Stimulated activated CD4-positive, alpha-beta T cell treated with anti-CD3 and anti-CD28 coated beads, Interleukin-2, amount 100 ng/mL, for 48 hours (primary cell): Measurements from ENCODE around the gene EBI3.
"Not testable (repeated sequence)": the region's sequence is repeated elsewhere in the genome, so short reads cannot be mapped to it uniquely, and the experiment has no call there.

Source experiments
- DNase-seq, 2 donors: peaks; one replicate each; pipeline ENCODE4 v3.0.0-alpha.2; 2020

Gene EBI3

GRCh38 chr19:4237510-4237909 lies 8.2 kb downstream of the EBI3 start:
- DNase-seq = not testable (repeated sequence)

DNA sequence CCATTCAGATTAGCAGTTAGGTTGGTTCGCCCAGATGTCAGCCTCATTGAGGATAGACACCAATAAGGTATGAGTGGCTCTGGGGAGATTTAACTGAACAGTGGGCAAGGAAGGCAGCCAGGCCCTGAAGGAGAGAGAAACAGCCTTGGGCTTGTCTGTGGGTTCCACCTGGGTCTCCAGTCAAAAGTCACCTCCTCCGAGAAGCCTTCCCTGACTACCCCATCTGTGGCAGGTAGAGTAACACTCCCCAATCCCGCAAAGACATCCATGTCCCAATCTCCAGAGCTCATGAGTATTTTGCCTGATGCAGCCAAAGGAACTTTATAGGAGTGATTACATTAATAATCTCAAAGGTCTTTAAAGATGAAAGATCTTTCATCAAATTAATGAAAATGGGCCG lies 9.5 kb downstream of the EBI3 start:
- DNase-seq = no peak

DNA sequence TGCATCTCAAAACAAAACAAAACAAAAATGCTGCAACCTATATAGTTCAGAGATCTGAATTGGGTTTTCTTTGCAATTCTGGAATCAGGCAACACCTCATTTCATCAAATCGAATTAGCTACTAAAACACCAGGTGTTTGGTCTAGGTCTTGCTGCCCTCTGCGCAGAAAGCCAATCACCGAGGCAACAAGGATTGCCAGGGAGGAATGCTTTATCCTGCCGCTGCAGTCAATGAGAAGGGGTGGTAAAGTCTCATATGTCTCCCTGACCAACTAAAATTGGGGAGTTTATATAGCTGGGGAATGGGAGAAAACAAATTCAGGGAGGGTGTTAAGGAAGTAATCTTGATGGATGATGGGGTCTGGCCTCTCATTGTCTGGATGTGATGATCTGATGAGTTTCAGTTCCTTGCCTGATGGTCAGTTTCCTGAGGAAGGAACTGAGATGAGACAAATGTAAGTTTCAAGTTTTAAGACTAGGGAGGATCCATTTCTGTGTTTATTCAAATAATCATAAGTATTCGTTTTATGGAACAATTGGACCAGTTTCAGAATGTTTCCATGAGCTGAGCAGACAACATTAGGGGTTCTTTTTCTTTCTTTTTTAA lies 12.6 kb downstream of the EBI3 start:
- no peak for DNase-seq

DNA sequence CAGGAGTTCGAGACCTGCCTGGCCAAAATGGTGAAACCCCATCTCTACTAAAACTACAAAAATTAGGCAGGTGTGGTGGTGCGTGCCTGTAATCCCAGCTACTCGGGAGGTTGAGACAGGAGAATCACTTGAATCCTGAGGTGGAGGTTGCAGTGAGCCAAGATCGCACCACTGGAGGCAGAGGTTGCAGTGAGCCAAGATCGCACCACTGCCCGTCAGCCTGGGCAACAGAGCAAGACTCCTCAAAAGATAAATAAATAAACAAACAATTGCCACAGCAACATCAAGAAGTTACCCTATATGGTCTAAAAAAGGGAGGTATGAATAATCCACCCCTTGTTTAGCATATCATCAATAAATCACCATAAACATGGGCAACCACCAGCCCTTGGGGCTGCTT lies 16.6 kb downstream of the EBI3 start:
- not testable (repeated sequence) for DNase-seq

- peak; percentile 95 to 98 for DNase-seq
Observed at GRCh38 chr19:4246767-4247593, 17.7 kb downstream of the EBI3 start, which contains the start of gene YJU2. YJU2 (plus strand) TSS chr19:4247080; CDS start chr19:4247147, 67 bp downstream.

DNA sequence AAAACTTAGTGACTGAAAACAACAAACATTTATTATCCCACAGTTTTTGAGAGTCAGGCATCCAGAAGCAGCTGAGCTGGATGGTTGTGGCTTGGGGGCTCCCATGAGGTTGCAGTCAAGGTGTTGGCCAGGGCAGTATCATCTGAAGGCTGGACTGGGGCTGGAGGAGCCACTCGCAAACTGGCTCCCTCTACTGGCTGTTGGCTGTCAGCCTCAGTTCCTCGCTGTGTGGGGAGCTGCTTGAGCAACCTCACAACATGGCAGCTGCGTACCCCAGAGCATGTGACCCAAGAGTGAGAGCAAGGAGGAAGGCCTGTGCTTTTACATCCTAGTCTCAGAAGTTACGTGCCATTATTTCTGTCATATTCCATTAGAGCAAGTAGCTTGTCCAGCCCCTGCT lies 27.2 kb downstream of the EBI3 start:
- no peak for DNase-seq

GRCh38 chr19:4257025-4257424 lies 27.7 kb downstream of the EBI3 start:
- DNase-seq = no peak

DNA sequence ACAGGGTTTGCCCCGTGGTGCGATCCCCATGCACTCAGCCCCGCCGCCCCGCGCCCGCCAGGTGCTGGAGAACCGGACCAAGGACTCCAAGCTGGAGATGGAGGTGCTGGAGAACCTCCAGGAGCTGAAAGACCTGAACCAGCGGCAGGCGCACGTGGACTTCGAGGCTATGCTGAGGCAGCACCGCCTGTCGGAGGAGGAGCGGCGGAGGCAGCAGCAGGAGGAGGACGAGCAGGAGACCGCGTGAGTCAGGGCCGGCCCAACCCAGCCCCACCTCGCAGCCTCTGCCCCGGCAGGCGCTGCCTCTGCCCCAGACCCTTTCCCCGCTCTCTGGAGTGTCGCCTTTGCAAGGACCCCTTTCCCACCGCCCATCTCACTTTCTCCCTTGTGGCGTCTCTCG lies 28.9 kb downstream of the EBI3 start:
- DNase-seq = no peak

- no peak for DNase-seq
Observed at GRCh38 chr19:4260613-4261191, 31.4 kb downstream of the EBI3 start.

DNA sequence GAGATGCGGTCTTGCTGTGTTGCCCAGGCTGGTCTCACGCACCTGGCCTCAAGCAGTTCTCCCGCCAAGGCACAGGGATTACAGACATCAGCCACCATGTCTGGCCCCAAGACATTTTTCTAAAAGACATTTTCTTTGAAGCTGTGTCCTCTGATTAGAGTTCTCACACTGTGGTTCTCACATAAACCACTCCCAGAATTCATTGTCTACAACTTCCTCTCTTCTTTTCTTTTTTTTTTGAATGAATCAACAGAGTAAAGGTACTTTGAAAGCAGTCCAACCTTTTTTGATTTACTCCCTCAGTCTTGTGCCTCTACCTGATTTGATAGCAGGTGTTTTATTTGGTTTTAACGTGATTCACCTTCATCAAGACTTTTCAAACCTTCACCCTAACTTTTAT lies 35.5 kb downstream of the EBI3 start:
- no peak for DNase-seq

- DNase-seq = no peak
Observed at GRCh38 chr19:4266253-4267000, 37.1 kb downstream of the EBI3 start.

- DNase-seq = peak; percentile 60 to 70
Observed at GRCh38 chr19:4267101-4267900, 38.0 kb downstream of the EBI3 start.

- no peak for DNase-seq
Observed at GRCh38 chr19:4267901-4268815, 38.8 kb downstream of the EBI3 start.

DNA sequence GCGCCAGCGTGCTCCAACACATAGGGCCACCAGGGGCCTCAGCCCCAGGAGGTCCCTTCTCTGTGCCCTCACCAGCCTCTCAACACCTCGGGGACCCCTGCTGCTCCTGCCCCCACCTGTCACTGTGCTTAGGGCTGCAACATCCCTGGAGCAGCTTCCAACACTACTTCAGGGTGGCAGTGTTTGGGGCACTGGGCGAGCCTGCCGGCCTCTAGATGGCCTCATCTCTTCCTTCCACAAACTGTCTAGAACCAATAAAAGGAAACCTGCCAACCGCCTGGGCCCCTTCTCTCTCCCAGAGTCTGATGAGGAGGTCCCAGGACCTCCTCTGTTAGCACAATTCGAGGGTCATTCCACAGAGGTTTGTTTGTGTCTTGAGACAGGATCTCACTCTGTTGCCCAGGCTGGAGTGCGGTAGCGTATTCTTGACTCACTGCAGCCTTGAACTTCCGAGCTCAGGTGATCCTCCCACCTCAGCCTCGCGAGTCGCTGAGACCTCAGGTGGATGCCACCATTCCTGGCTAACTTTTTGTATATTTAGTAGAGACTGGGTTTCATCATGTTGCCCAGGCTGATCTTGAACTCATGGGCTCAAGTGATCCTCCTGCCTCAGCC lies 39.6 kb downstream of the EBI3 start:
- DNase-seq = no peak

DNA sequence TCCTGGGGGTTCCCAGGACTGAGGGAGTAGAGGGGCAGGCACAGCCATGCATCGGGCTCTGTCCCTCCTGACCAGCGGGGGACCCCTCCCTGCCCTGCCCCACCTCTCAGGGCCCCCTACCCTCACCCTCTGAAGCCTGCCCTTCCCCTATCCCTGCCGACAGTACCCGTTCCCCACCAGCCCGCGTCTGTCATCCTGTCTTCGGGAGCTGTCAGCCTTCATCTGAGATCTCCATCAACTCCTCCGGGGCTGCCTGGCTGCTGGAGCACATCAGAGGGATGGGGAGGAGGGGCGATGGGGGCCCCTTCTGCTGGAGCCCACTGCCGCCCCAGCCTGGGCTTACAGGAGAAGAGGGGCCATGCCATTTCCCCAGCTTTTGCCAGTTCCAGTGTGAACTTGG lies 43.6 kb downstream of the EBI3 start:
- DNase-seq = no peak

GRCh38 chr19:4274321-4274686 lies 45.0 kb downstream of the EBI3 start:
- DNase-seq = not testable (repeated sequence)

DNA sequence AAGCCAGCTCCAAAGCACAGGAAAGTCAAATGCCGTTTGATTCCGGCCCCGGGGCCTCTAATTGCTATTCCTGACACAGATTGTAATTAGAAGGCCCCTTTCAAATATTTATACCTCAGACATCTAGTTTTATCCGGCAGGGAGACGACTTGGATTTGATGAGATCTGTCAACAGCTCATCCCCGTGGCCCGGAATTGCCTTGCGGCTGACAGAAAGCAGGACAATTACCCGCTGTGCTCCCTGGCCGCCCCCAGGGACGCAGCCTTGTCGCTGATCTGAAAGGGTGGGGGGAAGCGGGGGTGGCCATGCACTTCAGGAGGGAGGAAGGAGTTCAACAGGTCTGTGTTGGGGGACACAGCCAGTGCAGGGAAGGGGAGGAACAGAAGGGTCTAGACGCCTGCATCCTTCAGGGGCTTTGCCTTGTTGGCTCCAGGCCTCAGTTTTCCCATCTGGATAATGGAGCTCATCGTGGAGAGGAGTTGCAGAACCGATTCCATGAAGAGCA lies 47.9 kb downstream of the EBI3 start:
- DNase-seq = no peak

DNA sequence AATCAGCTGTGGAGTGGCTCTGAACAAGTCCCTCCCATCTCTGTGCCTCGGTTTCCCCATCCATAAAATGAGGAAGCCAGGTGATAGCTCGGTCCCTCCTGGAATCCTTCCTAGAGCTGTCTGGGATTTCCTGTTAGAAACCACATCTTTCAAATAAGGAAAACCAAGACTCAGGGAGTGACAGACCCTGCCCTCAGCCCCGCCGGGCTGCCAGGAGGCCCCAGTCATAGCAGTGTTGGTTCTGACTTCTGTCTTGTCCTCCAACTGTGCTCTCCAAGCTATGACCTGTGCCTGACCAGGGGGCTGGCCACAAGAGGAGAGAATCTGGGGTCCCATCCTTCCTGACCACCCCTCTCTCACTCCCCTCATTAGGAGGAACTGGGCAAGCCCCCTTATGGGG lies 48.7 kb downstream of the EBI3 start:
- no peak for DNase-seq

- no peak for DNase-seq
Observed at GRCh38 chr19:4278419-4279266, 49.3 kb downstream of the EBI3 start, which contains the start of gene SHD. SHD (plus strand) TSS chr19:4279266; CDS start chr19:4280064, 798 bp downstream.

DNA sequence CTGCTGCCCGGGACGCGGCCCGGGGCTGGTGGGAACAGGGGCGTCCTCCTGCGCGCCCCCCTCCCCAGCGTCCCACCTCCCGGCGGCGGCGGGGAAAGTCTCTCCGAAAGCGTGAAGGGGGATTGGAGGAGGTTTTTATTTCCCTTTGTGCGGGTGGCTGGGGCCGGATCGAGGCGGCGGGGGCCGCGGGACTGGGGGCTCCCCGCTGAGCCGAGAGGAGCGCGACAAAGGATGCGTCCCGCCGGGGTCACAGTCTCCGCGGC lies 49.9 kb downstream of the EBI3 start:
- no peak for DNase-seq
